Retina (tissue), 1 donor: ENCODE results near the gene SEPTIN10.
"Not testable (repeated sequence)": the region's sequence is repeated elsewhere in the genome, so short reads cannot be mapped to it uniquely, and the experiment has no call there.

Experiments used
- DNase-seq: peaks from one replicate; pipeline ENCODE4 v3.0.0-alpha.2; 2016

Gene SEPTIN10

DNA sequence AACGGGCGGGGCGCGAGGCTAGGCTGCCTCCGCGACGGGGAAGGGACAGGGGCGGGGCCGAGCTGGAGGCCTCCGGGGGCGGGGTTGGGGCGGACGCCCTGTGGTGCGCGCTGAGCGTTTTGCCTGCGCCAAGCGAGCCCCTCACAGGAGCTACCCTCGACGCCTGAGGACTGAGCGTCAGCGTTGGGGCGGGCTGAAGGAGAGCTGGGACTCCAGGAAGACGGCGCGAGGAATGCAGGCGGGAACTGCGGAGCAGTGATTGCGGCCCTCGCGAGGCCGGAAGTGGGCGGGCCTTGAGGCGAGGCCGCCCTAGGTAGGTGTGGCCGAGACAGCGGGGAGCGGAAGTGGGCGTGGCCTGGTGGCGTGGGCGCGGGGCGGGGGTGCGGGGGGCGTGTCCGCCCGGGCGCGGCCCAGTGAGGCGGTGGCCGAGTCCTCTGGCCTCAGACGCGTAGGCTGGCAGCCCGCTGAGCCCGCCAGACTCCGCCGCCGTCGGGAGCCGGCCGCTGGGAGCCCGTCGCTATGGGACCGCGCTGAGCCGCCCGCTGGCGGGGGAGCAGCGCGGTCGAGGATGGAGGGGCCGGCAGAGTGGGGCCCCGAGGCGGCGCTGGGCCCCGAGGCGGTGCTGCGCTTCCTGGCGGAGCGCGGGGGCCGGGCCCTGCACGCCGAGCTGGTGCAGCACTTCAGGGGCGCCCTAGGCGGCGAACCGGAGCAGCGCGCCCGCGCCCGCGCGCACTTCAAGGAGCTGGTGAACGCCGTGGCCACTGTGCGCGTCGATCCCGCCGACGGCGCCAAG, at the start of gene SEPTIN10, which contains the start of gene SOWAHC:
Gene SEPTIN10, minus strand, starts transcription at position 45 of the 793 bp plus-strand sequence. CDS start 139 bp downstream, outside the sequence.
Gene SOWAHC, plus strand, starts transcription at position 443 of the 793 bp plus-strand sequence. Its CDS starts 126 bp downstream, at position 569.
- DNase-seq = peak; percentile 96

DNA sequence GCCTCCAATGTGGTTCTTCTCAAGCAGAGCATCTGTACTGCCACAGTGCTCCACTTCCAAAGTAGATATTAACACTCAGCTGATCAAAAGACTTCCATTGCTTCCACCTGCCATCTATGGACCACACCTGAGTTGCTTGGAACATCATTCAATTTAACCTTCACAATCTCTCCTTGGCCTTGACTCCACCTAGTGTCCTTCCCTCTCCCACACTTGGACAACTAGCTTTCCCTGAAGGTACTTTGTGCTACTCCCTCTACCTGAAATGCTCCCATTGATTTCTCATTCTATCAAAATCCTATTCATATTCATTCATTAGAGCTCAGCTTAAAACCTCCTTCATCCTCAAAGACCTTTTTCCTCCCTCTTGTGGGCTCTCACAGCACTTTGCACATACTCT, 49.1 kb upstream of the SEPTIN10 start:
- no peak for DNase-seq

DNA sequence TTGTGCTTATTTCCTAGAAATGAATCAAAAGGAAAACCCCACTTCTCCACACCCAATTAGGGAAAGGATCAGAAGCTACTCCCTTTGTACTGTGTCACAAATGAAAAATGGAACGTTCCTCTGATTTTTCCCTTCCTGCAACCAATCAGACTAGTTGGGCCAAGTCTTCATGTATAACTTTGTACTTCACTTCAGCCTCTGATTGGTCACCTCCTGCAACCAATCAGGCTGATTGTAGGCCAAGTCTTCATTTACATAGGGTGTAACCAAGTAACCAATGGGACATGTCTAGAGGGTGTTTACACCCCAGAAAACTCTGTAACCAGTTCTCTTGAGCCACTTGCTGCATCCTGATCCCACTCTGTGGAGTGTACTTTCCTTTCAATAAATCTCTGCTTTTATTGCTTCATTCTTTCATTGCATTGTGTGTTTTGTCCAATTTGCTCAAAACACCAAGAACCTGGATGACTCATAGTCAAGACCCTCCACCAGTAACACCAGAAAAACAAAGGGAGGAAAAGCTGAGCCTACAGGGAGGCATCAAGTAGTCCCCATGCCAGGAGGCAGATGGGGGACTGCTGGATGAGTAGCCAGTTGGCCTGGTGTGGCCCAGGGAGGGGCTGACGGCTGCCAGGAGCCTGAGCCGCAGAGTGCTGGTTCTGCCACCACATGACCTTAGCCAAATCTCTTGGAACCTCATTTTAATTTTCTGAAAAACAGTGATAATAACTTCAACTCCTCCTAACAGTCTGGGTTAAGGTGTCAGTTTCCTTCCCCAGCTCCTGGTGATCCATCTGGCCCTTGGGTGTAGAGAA, 46.5 kb upstream of the SEPTIN10 start:
- no peak for DNase-seq

- DNase-seq = peak; percentile 46
These were observed 45.8 kb upstream of the SEPTIN10 start for GRCh38 chr2:109659396-109660045.

DNA sequence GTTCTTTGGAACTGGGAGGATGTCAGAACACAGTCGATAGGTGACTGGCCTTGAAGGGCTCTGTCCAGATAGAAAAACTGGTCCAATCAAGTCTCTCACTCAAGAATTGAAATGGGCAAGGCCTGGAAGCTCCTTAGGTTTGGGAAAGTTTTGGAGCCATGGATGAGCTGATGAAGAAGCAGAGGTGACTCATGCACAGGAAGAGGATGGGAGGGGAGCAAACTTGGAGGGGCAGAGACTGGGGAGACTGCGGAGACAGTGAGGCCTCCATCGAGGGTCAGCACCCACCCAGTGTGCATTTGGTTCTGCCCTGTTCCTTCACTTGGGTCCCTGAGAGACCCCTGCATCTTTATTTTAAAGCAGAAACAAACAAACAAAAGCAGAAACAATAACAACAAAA, 41.5 kb upstream of the SEPTIN10 start:
- no peak for DNase-seq

DNA sequence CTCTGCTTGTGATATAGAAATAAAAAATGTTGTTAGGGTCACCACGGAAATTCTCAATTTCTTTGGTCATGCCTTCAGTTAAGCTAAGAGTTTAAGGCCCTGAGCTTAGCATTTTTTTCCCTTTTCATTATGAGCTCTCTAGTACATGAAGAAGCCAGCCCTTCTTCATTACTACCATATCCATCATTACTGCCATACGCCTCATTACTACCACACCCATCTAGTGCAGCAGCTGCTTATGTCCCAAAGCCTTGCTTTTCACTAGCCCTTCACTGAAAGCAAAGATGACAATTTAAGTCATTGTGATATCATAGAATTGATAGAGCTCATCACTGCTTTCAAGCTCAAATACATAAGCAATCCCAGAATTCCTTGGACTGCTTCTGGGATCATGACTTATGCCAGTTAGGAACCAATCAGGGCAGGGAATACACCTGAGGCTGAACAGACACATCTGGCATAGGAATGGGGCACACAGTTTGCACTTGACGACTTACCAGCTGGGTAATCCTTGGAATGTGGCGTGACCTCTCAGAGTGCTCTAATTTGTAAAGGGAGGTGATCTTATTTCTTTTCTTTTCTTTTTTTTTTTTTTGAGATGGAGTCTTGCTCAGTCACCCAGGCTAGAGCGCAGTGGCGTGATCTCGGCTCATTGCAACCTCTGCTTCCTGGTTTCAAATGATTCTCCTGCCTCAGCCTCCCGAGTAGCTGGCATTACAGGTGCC, 40.7 kb upstream of the SEPTIN10 start:
- no peak for DNase-seq

DNA sequence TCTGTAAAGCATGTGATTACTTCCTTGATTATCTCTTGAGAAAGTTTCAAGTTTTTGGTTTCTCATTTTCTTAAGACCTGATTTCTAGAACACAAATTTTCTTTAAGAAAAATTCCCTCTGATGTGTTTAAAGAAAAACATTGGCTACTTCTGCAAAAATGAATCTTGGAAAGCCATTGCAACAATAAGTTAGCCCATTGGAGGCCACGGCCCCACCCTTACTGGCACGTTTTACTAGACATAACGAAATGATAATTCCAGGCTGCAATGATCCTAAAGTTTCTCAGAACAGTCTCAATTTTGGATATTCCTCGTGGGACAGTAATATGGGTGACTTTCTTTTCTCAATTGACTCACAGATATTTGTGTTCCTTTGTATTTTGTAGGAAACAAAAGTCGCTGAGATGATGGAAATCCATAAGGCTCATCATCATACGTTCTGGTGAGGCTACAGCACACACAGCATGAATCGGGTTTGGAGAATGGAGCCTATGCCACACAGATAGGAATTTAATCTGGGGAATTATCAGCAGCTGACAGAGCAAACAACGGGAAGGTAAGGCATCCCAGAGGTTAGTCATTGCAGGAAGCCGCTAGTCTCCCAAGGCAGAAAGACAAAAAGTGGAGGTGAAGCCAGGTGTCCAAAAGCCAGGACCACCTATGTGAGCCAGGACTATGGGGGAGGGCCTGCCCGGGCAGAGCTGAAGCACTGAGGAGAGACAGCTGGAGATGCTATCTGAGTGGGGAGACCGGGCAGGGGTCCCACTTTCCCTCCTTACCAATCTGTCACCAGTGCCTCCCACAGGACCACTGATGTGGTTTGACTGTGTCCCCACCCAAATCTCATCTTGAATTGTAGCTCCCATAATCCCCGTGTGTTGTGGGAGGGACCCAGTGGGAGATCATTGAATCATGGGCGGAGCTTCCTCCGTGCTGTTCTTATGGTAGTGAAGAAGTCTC, 36.2 kb upstream of the SEPTIN10 start:
- DNase-seq = no peak

DNA sequence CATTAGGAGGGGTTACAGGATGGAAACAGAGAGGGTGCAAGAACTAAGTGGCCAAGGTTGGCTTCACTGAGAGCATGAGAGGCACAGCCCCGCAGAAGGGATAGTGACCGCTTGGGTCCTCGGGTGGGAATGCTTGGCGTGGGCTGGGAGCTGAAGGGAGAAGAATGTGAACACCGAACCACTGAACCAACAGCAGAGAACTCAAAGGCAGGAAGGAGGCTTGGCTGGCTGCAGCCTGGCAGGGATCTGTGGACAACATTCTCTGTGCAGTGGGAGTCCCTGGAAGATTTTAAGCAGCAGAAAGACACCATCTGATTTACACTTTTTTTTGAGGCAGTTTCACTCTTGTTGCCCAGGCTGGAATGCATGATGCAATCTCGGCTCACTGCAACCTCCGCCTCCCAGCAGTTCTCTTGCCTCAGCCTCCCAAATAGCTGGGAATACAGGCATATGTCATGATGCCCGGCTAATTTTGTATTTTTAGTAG, 34.3 kb upstream of the SEPTIN10 start:
- no peak for DNase-seq

DNA sequence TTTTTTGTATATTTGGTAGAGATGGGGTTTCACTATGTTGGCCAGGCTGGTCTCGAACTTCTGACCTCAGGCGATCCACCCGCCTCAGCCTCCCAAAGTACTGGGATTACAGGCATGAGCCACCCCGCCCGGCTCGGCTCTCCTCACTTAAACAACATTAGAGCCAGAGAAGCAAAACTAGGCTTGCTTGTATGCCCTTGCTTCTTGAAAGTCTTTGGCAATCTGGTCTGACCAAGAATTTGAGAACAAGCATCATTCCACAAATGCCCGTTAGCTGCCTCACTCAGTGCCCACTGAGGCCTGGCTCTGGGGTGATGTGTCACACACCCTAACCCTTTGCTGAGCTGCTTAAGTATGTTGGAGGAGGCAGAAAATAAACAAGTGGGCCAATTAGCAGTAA, 33.9 kb upstream of the SEPTIN10 start:
- no peak for DNase-seq

DNA sequence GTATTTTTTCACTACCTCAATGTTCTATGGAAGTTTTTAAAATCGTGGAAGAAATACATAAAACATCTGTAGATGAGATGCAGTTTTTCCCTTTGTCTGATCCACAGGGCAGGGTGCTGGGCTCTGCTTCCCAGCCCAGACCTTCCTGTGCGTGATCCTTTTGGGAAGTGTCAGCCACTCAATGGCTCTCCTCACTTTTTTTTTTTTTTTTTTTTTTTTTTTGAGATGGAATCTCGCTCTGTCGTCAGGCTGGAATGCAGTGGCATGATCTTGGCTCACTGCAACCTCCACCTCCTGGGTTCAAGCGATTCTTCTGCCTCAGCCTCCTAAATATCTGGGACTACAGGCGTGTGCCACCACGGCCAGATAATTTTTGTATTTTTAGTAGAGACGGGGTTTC, 33.2 kb upstream of the SEPTIN10 start:
- DNase-seq = no peak

DNA sequence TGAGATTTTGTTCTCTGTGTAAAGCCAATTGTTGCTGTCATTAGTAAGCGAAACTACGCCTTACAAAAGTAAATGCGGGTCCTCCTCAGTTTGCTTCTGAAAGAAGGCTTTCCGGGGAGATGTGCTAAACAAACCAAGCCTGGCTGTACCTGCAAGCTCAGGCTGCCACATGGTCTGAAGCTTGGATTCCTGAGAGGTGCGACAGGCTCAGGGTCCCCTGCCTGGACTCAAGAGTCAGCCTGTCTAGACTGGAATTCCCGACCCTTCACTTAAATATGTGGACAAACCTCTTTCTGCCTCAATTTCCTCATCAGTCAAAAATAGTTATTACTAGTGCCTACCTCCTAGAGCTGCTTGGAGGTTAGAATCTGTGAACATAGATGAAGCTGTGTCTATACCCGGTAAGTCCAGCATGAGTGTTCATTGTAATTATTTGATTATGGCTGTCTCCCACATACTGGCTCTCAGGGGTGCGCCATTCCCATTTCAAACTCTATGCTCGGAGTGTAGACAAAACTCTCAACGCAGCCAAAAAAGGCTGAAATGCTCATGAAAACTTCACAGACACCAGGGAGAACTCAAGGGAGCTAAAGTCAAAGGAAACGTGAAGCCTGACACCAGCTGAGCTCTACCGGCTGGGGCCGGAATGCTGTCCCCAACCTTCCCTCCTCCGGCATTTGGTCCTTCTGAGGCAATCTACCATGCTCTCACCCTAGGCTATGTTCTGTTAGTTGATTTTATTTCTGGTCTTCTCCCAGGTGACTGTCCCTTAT, 31.8 kb upstream of the SEPTIN10 start:
- DNase-seq = no peak

- DNase-seq = peak; percentile 57
These were observed 31.0 kb upstream of the SEPTIN10 start for GRCh38 chr2:109644571-109645275.

- DNase-seq = not testable (repeated sequence)
These were observed 26.2 kb upstream of the SEPTIN10 start for GRCh38 chr2:109640000-109640399.

DNA sequence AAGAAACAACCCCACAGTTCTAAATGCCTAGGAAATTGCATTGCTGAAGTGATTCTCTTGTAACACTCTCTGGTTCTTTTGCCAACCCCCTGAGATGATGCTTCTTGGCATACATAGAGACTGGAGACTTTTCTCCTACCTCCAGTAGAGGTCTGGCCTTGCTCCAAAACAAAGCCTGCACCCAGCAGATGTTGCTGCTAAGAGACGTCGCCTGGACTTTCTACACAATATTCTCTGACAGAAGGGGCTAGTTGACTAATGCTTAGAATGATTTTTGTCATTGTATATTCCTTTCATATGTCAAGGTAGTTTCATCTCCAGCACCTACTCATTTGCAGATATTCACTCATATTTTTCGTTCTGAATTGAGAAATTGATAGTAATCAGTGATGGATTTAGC, 25.0 kb upstream of the SEPTIN10 start:
- DNase-seq = no peak

DNA sequence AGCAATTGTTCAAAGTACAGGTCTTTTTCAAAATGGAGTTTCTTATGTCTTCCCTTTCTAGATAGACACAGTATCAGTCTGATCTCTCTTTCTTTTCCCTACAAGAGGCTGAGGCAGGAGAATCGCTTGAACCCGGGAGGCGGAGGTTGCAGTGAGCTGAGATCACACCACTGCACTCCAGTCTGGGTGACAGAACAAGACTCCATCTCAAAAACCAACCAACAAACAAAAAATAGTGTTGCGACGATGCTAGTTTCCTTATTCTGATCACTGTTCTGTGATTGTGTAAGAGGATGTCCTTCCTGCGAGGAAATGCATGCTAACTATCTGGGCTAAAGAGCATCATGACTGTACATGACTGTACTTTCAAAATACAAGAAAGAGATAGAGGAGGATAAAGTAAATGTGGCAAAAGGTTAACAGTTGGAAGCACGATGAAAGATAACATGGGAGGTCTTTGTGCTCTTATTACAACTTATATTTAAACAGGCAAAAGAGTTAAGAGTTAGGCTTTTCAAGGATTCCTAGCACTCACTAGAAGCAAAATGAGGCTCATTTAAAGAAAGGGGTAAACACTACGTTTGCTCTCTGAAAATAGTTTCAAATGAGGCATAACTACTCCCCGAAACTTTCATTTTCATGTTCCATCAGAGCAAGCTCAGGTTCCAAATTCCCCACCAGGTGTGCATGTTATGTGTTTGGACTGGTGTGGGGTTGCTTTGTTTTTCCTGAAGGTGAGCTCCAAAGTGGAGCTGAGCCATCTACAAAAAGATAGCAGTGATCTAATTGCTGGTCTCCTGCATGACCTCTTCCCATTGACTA, 24.2 kb upstream of the SEPTIN10 start:
- no peak for DNase-seq

GRCh38 chr2:109636317-109636716, 22.6 kb upstream of the SEPTIN10 start:
- DNase-seq = no peak

GRCh38 chr2:109635426-109636304, 21.9 kb upstream of the SEPTIN10 start:
- no peak for DNase-seq
